Liver (tissue), 9 donors: ENCODE measurements around the gene FAM163A. TPM values are rescaled to one million over a fixed set of nuclear protein-coding genes. Genes with fewer than 3 reads are reported as not detected.
"Not testable (repeated sequence)": the region's sequence is repeated elsewhere in the genome, so short reads cannot be mapped to it uniquely, and the experiment has no call there.

Source experiments
- DNase-seq: peaks from one replicate; pipeline ENCODE4 v3.0.0-alpha.2; 2017; ENCODE audit warnings: low spot score
- H3K27ac ChIP-seq, 2 donors: one replicate each; pipeline ENCODE4 v1.7.0; 2013; ENCODE audit warnings: inconsistent platforms in 2 of 2, low read length in 2 of 2, control low read depth in 1 of 2, low read depth in 1 of 2, mild to moderate bottlenecking in 1 of 2
- H3K27me3 ChIP-seq, 4 donors: one replicate each; pipeline versions ENCODE4 v1.6.1 to v1.7.0; 2013; ENCODE audit warnings: low read length in 3 of 4, inconsistent platforms in 1 of 4, mild to moderate bottlenecking in 1 of 4, moderate library complexity in 1 of 4; ENCODE audit not compliant: control insufficient read depth in 4 of 4, insufficient read depth in 4 of 4
- H3K36me3 ChIP-seq, 4 donors: one replicate each; pipeline versions ENCODE4 v1.6.1 to v1.7.0; 2013; ENCODE audit warnings: low read length in 3 of 4, mild to moderate bottlenecking in 3 of 4, low read depth in 1 of 4, moderate library complexity in 1 of 4; ENCODE audit not compliant: control insufficient read depth in 4 of 4, insufficient read depth in 3 of 4
- H3K4me1 ChIP-seq, 4 donors: one replicate each; pipeline versions ENCODE4 v1.6.1 to v1.7.0; 2013; ENCODE audit warnings: low read length in 3 of 4, mild to moderate bottlenecking in 3 of 4, moderate library complexity in 1 of 4; ENCODE audit not compliant: control insufficient read depth in 4 of 4, insufficient read depth in 4 of 4
- H3K4me3 ChIP-seq, 3 donors: one replicate each; pipeline versions ENCODE4 v1.6.1 to v1.7.0; 2013; ENCODE audit warnings: low read length in 3 of 3, control low read depth in 1 of 3, low read depth in 1 of 3, mild to moderate bottlenecking in 1 of 3
- H3K9ac ChIP-seq, 2 donors: one replicate each; pipeline ENCODE4 v1.7.0; 2013; ENCODE audit warnings: low read length in 2 of 2, mild to moderate bottlenecking in 2 of 2, moderate library complexity in 2 of 2, control low read depth in 1 of 2, low read depth in 1 of 2
- H3K9me3 ChIP-seq, 4 donors: one replicate each; pipeline versions ENCODE4 v1.6.1 to v1.7.0; 2013; ENCODE audit warnings: low read length in 3 of 4; ENCODE audit not compliant: control insufficient read depth in 4 of 4
- CTCF ChIP-seq: fragments of 150-350 bp; IDR thresholded peaks from 2 replicates; pipeline ENCODE4 v1.5.1; 2017; ENCODE audit warnings: improper control_type of control experiment, low read depth, low read length; ENCODE audit not compliant: missing input control
- EGR1 ChIP-seq, 2 donors: IDR thresholded peaks; 2 replicates each; pipeline ENCODE4 v1.6.1; 2016 to 2018; ENCODE audit warnings: antibody characterized with exemption in 2 of 2, low read depth in 2 of 2
- FOXA1 ChIP-seq: IDR thresholded peaks from 2 replicates; pipeline ENCODE4 v1.6.1; 2016; ENCODE audit warnings: antibody characterized with exemption
- FOXA2 ChIP-seq: IDR thresholded peaks from 2 replicates; pipeline ENCODE4 v1.6.1; 2016; ENCODE audit warnings: antibody characterized with exemption
- GABPA ChIP-seq, 2 donors: IDR thresholded peaks in 1 of 2; conservative IDR thresholded peaks in 1 of 2; 2 replicates each; pipeline ENCODE4 v1.6.1; 2016; ENCODE audit warnings: antibody characterized with exemption in 2 of 2, mild to moderate bottlenecking in 1 of 2, moderate library complexity in 1 of 2
- HNF4A ChIP-seq, 2 donors: conservative IDR thresholded peaks; 2 replicates each; pipeline ENCODE4 v1.6.1; 2016; ENCODE audit warnings: antibody characterized with exemption in 2 of 2, mild to moderate bottlenecking in 2 of 2
- HNF4G ChIP-seq: IDR thresholded peaks from 2 replicates; pipeline ENCODE4 v1.6.1; 2016; ENCODE audit warnings: antibody characterized with exemption
- JUND ChIP-seq, 2 donors: IDR thresholded peaks; 2 replicates each; pipeline ENCODE4 v1.6.1; 2016; ENCODE audit warnings: antibody characterized with exemption in 2 of 2
- NR2F2 ChIP-seq: IDR thresholded peaks from 2 replicates; pipeline ENCODE4 v1.6.1; 2016; ENCODE audit warnings: antibody characterized with exemption
- TAF1 ChIP-seq: conservative IDR thresholded peaks from 2 replicates; pipeline ENCODE4 v1.6.1; 2016; ENCODE audit warnings: antibody characterized with exemption, mild to moderate bottlenecking
- WGBS: extraction: QIAGEN DNeasy Blood & Tissue Kit; methylation state at CpG from one replicate; pipeline ENCODE4 v1.1.7; 2013; 5-methylcytosine and 5-hydroxymethylcytosine counted together
- polyA plus RNA-seq, 2 donors: library from polyadenylated mRNA; stranded (reverse) in 1 of 2; unstranded in 1 of 2; fragments of 200-250 nt in 1 of 2; fragments of >200 nt in 1 of 2; fragmentation: Nextera tagmentation in 1 of 2; extraction: Ambion mirVana in 1 of 2; gene quantifications; one replicate each; pipeline versions ENCODE4 v1.2.1 to v1.2.3, GENCODE V29; 2013 to 2015
- total RNA-seq, 2 donors: library from RNA; depleted of rRNA; stranded (reverse); fragments of >200 nt; gene quantifications; one replicate each; pipeline ENCODE4 v1.2.3, GENCODE V29; 2014
- TF ChIP-seq, protein P1 (sequence below): IDR thresholded peaks from 2 replicates; pipeline ENCODE4 v1.6.1; 2016; ENCODE audit warnings: antibody characterized with exemption
- TF ChIP-seq, protein P2 (sequence below): IDR thresholded peaks from 2 replicates; pipeline ENCODE4 v1.6.1; 2016; ENCODE audit warnings: antibody characterized with exemption, mild to moderate bottlenecking
- TF ChIP-seq, protein P3 (sequence below): IDR thresholded peaks from 2 replicates; pipeline ENCODE4 v1.6.1; 2016; ENCODE audit warnings: antibody characterized with exemption
- donor health status: healthy.
- donor health status: healthy.
- donor health status: healthy.
- donor health status: healthy.
- donor health status: healthy.

The FAM163A gene
- total and polyA plus RNA-seq, 4 donors = 0.07 TPM; not detected in 3

DNA sequence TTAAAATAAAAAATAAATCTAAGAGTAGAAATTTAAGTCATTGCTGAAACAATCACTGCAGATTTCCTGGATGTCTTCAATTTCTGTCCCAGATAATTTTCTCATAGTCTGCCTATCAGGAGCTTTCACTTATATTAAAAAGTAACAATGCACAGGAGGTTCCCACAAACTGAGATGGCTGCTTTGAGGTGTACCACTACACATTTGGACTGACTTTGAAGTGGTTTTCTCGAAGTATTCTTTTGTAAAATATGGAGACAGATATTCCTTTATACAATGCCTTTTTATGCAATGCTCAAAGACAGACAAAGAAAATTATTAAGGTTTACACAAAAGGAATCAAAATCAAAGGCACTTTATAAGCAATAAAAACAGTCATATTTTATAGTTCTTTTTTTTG, 110.0 kb downstream of the FAM163A start:
- no peak for DNase-seq
- Histone ChIP-seq H3K4me3 (no peak overlapping the region), H3K36me3 (peaks cover 8 to 58% (median 41%) of the 10 kb centered on the region in 4 donors), H3K9ac (no peak overlapping the region), H3K4me1 (no peaks in the 10 kb centered on the region), H3K27me3 (no peaks in the 10 kb centered on the region), H3K27ac (no peak overlapping the region), H3K9me3 (no peaks in the 10 kb centered on the region)
- no peak for TF ChIP-seq FOXA2
- TF ChIP-seq, protein P1, sequence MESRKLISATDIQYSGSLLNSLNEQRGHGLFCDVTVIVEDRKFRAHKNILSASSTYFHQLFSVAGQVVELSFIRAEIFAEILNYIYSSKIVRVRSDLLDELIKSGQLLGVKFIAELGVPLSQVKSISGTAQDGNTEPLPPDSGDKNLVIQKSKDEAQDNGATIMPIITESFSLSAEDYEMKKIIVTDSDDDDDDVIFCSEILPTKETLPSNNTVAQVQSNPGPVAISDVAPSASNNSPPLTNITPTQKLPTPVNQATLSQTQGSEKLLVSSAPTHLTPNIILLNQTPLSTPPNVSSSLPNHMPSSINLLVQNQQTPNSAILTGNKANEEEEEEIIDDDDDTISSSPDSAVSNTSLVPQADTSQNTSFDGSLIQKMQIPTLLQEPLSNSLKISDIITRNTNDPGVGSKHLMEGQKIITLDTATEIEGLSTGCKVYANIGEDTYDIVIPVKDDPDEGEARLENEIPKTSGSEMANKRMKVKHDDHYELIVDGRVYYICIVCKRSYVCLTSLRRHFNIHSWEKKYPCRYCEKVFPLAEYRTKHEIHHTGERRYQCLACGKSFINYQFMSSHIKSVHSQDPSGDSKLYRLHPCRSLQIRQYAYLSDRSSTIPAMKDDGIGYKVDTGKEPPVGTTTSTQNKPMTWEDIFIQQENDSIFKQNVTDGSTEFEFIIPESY = no peak
- no peak for TF ChIP-seq FOXA1
- no peak for TF ChIP-seq CTCF
- no peak for TF ChIP-seq TAF1
- TF ChIP-seq, protein P2, sequence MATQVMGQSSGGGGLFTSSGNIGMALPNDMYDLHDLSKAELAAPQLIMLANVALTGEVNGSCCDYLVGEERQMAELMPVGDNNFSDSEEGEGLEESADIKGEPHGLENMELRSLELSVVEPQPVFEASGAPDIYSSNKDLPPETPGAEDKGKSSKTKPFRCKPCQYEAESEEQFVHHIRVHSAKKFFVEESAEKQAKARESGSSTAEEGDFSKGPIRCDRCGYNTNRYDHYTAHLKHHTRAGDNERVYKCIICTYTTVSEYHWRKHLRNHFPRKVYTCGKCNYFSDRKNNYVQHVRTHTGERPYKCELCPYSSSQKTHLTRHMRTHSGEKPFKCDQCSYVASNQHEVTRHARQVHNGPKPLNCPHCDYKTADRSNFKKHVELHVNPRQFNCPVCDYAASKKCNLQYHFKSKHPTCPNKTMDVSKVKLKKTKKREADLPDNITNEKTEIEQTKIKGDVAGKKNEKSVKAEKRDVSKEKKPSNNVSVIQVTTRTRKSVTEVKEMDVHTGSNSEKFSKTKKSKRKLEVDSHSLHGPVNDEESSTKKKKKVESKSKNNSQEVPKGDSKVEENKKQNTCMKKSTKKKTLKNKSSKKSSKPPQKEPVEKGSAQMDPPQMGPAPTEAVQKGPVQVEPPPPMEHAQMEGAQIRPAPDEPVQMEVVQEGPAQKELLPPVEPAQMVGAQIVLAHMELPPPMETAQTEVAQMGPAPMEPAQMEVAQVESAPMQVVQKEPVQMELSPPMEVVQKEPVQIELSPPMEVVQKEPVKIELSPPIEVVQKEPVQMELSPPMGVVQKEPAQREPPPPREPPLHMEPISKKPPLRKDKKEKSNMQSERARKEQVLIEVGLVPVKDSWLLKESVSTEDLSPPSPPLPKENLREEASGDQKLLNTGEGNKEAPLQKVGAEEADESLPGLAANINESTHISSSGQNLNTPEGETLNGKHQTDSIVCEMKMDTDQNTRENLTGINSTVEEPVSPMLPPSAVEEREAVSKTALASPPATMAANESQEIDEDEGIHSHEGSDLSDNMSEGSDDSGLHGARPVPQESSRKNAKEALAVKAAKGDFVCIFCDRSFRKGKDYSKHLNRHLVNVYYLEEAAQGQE = no peak
- TF ChIP-seq EGR1 (IDR thresholded peaks at IDR 0.05; ENCODE audit: low read depth in 2 of 2) = no peak
- 95% methylated on average over 1 of the region's 1 CpG for WGBS

DNA sequence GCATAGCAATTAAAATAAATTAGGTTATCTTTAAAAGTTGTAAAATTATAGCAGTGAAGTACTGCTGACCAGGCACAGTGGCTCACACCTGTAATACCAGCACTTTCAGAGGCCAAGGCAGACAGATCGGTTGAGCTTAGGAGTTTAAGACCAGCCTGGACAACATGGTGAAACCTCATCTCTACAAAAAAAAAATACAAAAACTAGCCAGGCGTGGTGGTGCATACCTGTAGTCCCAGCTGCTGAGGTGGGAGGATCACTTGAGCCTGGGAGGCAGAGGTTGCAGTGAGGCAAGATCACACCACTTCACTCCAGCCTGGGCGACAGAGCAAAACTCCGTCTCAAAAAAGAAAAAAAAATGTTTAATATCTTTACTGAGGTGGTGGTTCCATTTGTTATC, 112.7 kb downstream of the FAM163A start:
- not testable (repeated sequence) for H3K9me3 ChIP-seq, H3K9ac ChIP-seq, H3K27me3 ChIP-seq, H3K4me1 ChIP-seq, H3K27ac ChIP-seq, H3K4me3 ChIP-seq, DNase-seq
- 96% methylated on average over 4 of the region's 4 CpGs for WGBS
- peaks cover 4 to 42% (median 24%) of the 10 kb centered on the region in 4 donors for H3K36me3 ChIP-seq

DNA sequence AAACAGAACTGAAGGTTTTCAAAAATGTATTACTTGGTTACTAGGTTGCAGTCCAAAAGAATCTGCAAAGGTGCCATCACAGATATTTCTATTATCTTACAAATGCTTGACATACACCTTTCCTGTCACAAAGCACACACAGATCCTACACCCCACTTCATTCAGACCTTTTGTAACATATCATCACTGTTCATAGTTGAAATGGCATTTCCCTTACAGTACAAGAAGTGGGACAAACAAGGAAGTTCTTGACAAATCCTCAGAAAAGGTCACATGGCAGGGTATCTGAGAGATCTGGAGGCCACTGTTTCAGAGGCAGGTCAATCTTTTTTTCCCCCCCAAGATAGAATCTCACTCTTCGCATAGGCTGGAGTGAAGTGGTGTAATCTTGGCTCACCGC, 113.2 kb downstream of the FAM163A start:
- DNase-seq = no peak
- Histone ChIP-seq H3K9ac (no peak overlapping the region), H3K4me1 (no peaks in the 10 kb centered on the region), H3K9me3 (no peaks in the 10 kb centered on the region), H3K27me3 (no peaks in the 10 kb centered on the region), H3K36me3 (peaks cover 2 to 40% (median 21%) of the 10 kb centered on the region in 4 donors), H3K27ac (no peak overlapping the region), H3K4me3 (no peak overlapping the region)
- WGBS = 98% methylated on average over 2 of the region's 2 CpGs
- TF ChIP-seq NR2F2 (no peak), JUND (IDR thresholded peaks at IDR 0.05) (no peak), EGR1 (IDR thresholded peaks at IDR 0.05; ENCODE audit: low read depth in 2 of 2) (no peak), HNF4G (no peak), CTCF (no peak), HNF4A (conservative IDR thresholded peaks at IDR 0.05) (no peak), GABPA (IDR thresholded peaks at IDR 0.05 in 1 of 2, conservative IDR thresholded peaks at IDR 0.05 in 1 of 2) (no peak)
- TF ChIP-seq, protein P3, sequence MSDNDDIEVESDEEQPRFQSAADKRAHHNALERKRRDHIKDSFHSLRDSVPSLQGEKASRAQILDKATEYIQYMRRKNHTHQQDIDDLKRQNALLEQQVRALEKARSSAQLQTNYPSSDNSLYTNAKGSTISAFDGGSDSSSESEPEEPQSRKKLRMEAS = no peak
- TF ChIP-seq, protein P1 = no peak
